AG09319 (cell line): Measurements from ENCODE around the gene MICAL3.

Experiments used
- DNase-seq: peaks from one replicate; pipeline ENCODE4 v3.0.0-alpha.2; 2010; ENCODE audit warnings: low read depth; ENCODE audit errors: extremely low read depth
- CTCF ChIP-seq: IDR thresholded peaks from 2 replicates; pipeline ENCODE4 v1.5.1; 2011; ENCODE audit warnings: low read depth, mild to moderate bottlenecking, inconsistent platforms, low read length, moderate library complexity

The MICAL3 gene

GRCh38 chr22:17888439-17888838, 135.9 kb downstream of the MICAL3 start:
- no peak for TF ChIP-seq CTCF
- no peak for DNase-seq

DNA sequence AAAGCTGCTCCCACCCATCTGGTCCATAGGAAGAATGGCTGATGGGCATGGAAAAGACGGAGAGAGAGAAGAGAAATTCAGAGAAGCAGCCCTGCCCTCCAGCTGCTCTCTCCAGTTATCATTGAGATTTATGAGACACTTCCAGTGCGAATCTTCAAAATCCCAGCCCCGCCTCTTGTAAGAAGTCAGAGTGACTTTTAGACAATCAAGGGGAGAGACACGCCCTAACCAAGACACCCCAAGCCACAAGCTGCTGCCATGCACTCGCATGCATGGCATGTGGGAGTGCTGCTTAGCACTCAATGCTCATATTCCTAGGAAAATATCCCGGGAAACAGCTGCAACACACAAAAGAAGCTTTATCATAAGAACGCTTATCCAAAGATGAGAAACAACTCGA, 139.5 kb downstream of the MICAL3 start:
- no peak for TF ChIP-seq CTCF
- no peak for DNase-seq

DNA sequence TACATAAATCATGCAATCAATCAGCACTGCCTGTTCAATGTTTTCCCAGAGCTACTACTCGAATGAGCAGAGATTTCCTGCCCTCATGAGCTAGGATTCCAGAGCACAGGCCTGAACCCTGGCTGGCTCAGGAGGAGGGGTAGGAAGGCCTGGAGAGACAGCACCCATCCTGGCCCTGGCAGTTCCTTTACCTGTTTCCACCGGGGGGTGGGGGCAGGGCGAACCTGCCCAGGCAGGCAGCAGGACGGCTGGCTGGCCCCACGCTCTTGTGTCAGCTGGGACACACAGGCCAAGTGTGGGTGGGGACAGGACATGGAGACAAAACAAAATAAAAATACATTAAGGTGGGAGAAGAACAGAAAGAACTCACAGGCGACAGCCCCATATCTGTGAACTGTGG, 140.3 kb downstream of the MICAL3 start:
- no peak for TF ChIP-seq CTCF
- no peak for DNase-seq

DNA sequence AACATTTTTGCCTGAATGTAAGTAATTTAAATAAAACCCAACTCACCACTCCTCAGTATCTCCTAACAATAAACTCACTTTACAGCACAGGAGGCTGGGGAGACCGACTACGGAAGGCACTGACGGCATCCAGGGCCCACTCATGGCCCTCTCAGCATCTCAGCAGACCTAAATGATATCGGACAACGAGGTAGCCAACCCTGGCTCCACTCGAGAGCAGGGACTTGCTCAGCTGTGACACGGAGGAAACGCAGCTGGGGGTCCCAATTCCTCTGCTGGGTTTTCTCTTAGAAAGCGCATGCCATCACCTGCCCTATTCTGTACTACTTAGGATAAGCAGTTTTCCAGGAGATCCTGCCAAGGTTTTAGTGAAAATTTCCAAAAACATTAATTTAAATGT, 141.0 kb downstream of the MICAL3 start:
- no peak for TF ChIP-seq CTCF
- no peak for DNase-seq

GRCh38 chr22:17882727-17883126, 141.6 kb downstream of the MICAL3 start:
- DNase-seq = no peak
- no peak for TF ChIP-seq CTCF

DNA sequence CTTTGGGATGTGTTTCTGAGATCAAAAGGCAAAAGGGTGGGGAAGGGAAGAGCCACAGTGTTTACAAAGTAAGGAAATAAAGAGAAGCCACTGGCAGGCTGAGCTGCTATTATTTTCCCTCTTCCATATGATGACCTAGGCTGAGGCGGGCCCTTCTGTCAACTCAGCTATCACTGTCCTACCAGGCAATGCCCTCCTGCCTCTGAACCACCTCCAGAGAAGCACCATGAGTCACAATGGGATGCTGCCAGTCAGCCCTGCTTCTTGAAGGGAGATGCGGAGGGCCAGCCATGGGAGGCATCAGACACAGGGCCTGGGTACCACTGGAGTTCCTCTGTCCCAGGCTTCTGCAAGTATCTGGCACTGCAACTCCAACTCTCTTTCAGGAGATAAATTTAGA, 142.2 kb downstream of the MICAL3 start:
- no peak for DNase-seq
- no peak for TF ChIP-seq CTCF

GRCh38 chr22:17881366-17881765, 143.0 kb downstream of the MICAL3 start:
- TF ChIP-seq CTCF = no peak
- no peak for DNase-seq
